HepG2 (cell line): ENCODE data around the gene INHA. TPM values are rescaled to one million over a fixed set of nuclear protein-coding genes. Genes with fewer than 3 reads are reported as not detected.

Source experiments
- ARID5B ChIP-seq: IDR thresholded peaks from 2 replicates; pipeline ENCODE4 v1.4.0; 2020; ENCODE audit warnings: mild to moderate bottlenecking, missing genetic modification reagents
- CERS6 ChIP-seq: sonication (generic); formaldehyde crosslinking; IDR thresholded peaks from 2 replicates; pipeline ENCODE4 v1.5.0; 2020; ENCODE audit warnings: missing genetic modification reagents
- GTF3A ChIP-seq: sonication (generic); formaldehyde crosslinking; conservative IDR thresholded peaks from 2 replicates; pipeline ENCODE4 v1.4.0; 2020; ENCODE audit warnings: mild to moderate bottlenecking, missing genetic modification reagents
- HCFC1 ChIP-seq: fragments of 150-350 bp; IDR thresholded peaks from 2 replicates; pipeline ENCODE4 v1.6.1; 2014; ENCODE audit warnings: low read depth, low read length
- HDAC6 ChIP-seq: fragments of 200-600 bp; sonication (generic); IDR thresholded peaks from 2 replicates; pipeline ENCODE4 v1.7.0; 2017; ENCODE audit warnings: mild to moderate bottlenecking, antibody characterized with exemption, low read length, low read depth
- JUN ChIP-seq: sonication (generic); formaldehyde crosslinking; IDR thresholded peaks from 2 replicates; pipeline ENCODE4 v1.4.0; 2020; ENCODE audit warnings: mild to moderate bottlenecking, missing genetic modification reagents
- MAX ChIP-seq: IDR thresholded peaks from 2 replicates; pipeline ENCODE4 v1.6.1; 2012; ENCODE audit warnings: inconsistent platforms
- NCOA2 ChIP-seq: sonication (generic); formaldehyde crosslinking; IDR thresholded peaks from 2 replicates; pipeline ENCODE4 v1.8.0; 2022; ENCODE audit warnings: inconsistent platforms
- NFATC3 ChIP-seq: sonication (generic); formaldehyde crosslinking; IDR thresholded peaks from 2 replicates; pipeline ENCODE4 v1.5.1; 2020; ENCODE audit warnings: mild to moderate bottlenecking, missing genetic modification reagents
- NFE2L1 ChIP-seq: sonication (generic); formaldehyde crosslinking; IDR thresholded peaks from 2 replicates; pipeline ENCODE4 v1.4.0; 2020; ENCODE audit warnings: missing genetic modification reagents, mild to moderate bottlenecking, borderline replicate concordance
- NFKB2 ChIP-seq: sonication (generic); formaldehyde crosslinking; IDR thresholded peaks from 2 replicates; pipeline ENCODE4 v1.4.0; 2020; ENCODE audit warnings: missing genetic modification reagents, borderline replicate concordance
- NR2F2 ChIP-seq: IDR thresholded peaks from 2 replicates; pipeline ENCODE4 v1.6.1; 2012; ENCODE audit warnings: low read depth, inconsistent platforms, borderline replicate concordance
- NRL ChIP-seq: sonication (generic); formaldehyde crosslinking; IDR thresholded peaks from 2 replicates; pipeline ENCODE4 v1.5.0; 2020; ENCODE audit warnings: missing genetic modification reagents, mild to moderate bottlenecking, moderate library complexity, borderline replicate concordance
- SOX5 ChIP-seq: IDR thresholded peaks from 2 replicates; pipeline ENCODE4 v1.6.1; 2016; ENCODE audit warnings: borderline replicate concordance
- SP2 ChIP-seq: sonication (generic); formaldehyde crosslinking; IDR thresholded peaks from 2 replicates; pipeline ENCODE4 v1.5.1; 2020; ENCODE audit warnings: mild to moderate bottlenecking, missing genetic modification reagents
- ZNF121 ChIP-seq: sonication (generic); formaldehyde crosslinking; IDR thresholded peaks from 2 replicates; pipeline ENCODE4 v1.5.0; 2020; ENCODE audit warnings: mild to moderate bottlenecking, missing genetic modification reagents
- ZNF275 ChIP-seq: sonication (generic); formaldehyde crosslinking; IDR thresholded peaks from 2 replicates; pipeline ENCODE4 v1.8.0; 2022; ENCODE audit warnings: missing genetic modification reagents, mild to moderate bottlenecking, inconsistent platforms, borderline replicate concordance
- ZNF282 ChIP-seq: fragments of 450-650 bp; IDR thresholded peaks from 2 replicates; pipeline ENCODE4 v1.6.1; 2018; ENCODE audit not compliant: partially characterized antibody
- ZNF3 ChIP-seq: IDR thresholded peaks from 2 replicates; pipeline ENCODE4 v1.7.0; 2017; ENCODE audit warnings: inconsistent platforms
- ZNF33A ChIP-seq: sonication (generic); formaldehyde crosslinking; IDR thresholded peaks from 2 replicates; pipeline ENCODE4 v1.5.1; 2020; ENCODE audit warnings: missing genetic modification reagents, mild to moderate bottlenecking, moderate library complexity, borderline replicate concordance
- ZNF362 ChIP-seq: sonication (generic); formaldehyde crosslinking; IDR thresholded peaks from 2 replicates; pipeline ENCODE4 v1.4.0; 2020; ENCODE audit warnings: missing genetic modification reagents, mild to moderate bottlenecking, borderline replicate concordance
- ZNF841 ChIP-seq: sonication (generic); formaldehyde crosslinking; IDR thresholded peaks from 2 replicates; pipeline ENCODE4 v1.8.1; 2023; ENCODE audit warnings: missing genetic modification reagents, borderline replicate concordance
- ZNF879 ChIP-seq: sonication (generic); formaldehyde crosslinking; IDR thresholded peaks from 2 replicates; pipeline ENCODE4 v1.8.1; 2023; ENCODE audit warnings: missing genetic modification reagents
- polyA plus RNA-seq, 8 experiments: library from polyadenylated mRNA; depleted of rRNA in 3 of 8; stranded (reverse) in 7 of 8; unstranded in 1 of 8; fragments of >200 nt; fragmentation: Illumina TruSeq in 4 of 8; extraction: Trizol in 4 of 8; gene quantifications; 2 replicates each; pipeline versions ENCODE4 v1.2.1 to v1.2.3, GENCODE V29; 2011 to 2016; ENCODE audit warnings: low read depth in 4 of 8, missing spikeins in 1 of 8, mixed read lengths in 1 of 8; ENCODE audit not compliant: insufficient read depth in 1 of 8
- total RNA-seq, 5 experiments: library from RNA; depleted of rRNA; stranded (reverse); fragments of >200 nt; fragmentation: Illumina TruSeq; extraction: Trizol; gene quantifications; 2 replicates each; pipeline ENCODE4 v1.2.3, GENCODE V29; 2016; ENCODE audit warnings: low read depth in 1 of 5

The INHA gene
- total and polyA plus RNA-seq, 2 of the 13 experiments (the other 11 are each of a cell fraction or from before 2014, with no cell fraction given), result 4.1 to 15.2 TPM

- TF ChIP-seq ZNF275 (CRISPR knock-in tag), result peak; percentile 43; the same call in 1 of the 2 replicates
- TF ChIP-seq CERS6 (CRISPR knock-in tag), result peak; percentile 78; the same call in 1 of the 2 replicates
- TF ChIP-seq NFE2L1 (CRISPR knock-in tag), result peak; percentile 85
- peak; percentile 97; the same call in 1 of the 2 replicates for TF ChIP-seq NFKB2 (CRISPR knock-in tag)
- no peak for TF ChIP-seq HCFC1
- peak; percentile 39; the same call in 1 of the 2 replicates for TF ChIP-seq SOX5 (CRISPR knock-in tag)
- TF ChIP-seq ZNF879, result peak; percentile 61; the same call in 1 of the 2 replicates
- TF ChIP-seq HDAC6, result no peak
- 0 out of 2 replicates have a peak, but pooled peaks have one; percentile 52 for TF ChIP-seq ZNF841 (CRISPR knock-in tag)
- no peak for TF ChIP-seq ZNF121 (CRISPR knock-in tag)
- no peak for TF ChIP-seq ZNF33A (CRISPR knock-in tag)
- TF ChIP-seq NFATC3 (CRISPR knock-in tag), result no peak
- peak; percentile 12; the same call in 1 of the 2 replicates for TF ChIP-seq NR2F2
- TF ChIP-seq GTF3A (CRISPR knock-in tag), result peak; percentile 73; the same call in 1 of the 2 replicates
- TF ChIP-seq NRL (CRISPR knock-in tag), result peak; percentile 74
- no peak; the same call in 1 of the 2 replicates for TF ChIP-seq NCOA2
- TF ChIP-seq ZNF362 (CRISPR knock-in tag), result no peak
- TF ChIP-seq SP2 (CRISPR knock-in tag), result peak; percentile 51; the same call in 1 of the 2 replicates
- no peak for TF ChIP-seq ZNF3 (CRISPR knock-in tag)
- TF ChIP-seq MAX, result peak; percentile 89
- TF ChIP-seq ARID5B, result peak; percentile 28; the same call in 1 of the 2 replicates
- TF ChIP-seq ZNF282, result no peak
- TF ChIP-seq JUN, result peak; percentile 56; the same call in 1 of the 2 replicates
Measured at GRCh38 chr2:219552382-219553167, 19.5 kb upstream of the INHA start (continued).
